ENCODE results near the gene NT5C. TPM values are rescaled to one million over a fixed set of nuclear protein-coding genes. Genes with fewer than 3 reads are reported as not detected.
"Not testable (repeated sequence)": the region's sequence is repeated elsewhere in the genome, so short reads cannot be mapped to it uniquely, and the experiment has no call there.

The NT5C gene
- total RNA-seq, 4 donors from 2014 or later: 56.0 to 101 (median 68.6) TPM

GRCh38 chr17:75130632-75131277 lies 787 bp downstream of the NT5C start:
- DNase-seq (ENCODE audit: low spot score): no peak
- TF ChIP-seq CTCF (IDR thresholded peaks at IDR 0.05): no peak
- peak; percentile 55 for ATAC-seq (ENCODE audit: low FRiP score)

GRCh38 chr17:75130059-75130631 lies 1.4 kb downstream of the NT5C start:
- ATAC-seq (ENCODE audit: low FRiP score): no peak

GRCh38 chr17:75129576-75129975 lies 2.0 kb downstream of the NT5C start:
- no peak for ATAC-seq (ENCODE audit: low FRiP score)
- TF ChIP-seq CTCF (IDR thresholded peaks at IDR 0.05): no peak
- no peak for DNase-seq (ENCODE audit: low spot score)

More at GRCh38 chr17:75130059-75130631, 1.4 kb downstream of the NT5C start:
- DNase-seq (ENCODE audit: low spot score): no peak
- TF ChIP-seq CTCF (IDR thresholded peaks at IDR 0.05): no peak

GRCh38 chr17:75128694-75129505 lies 2.6 kb downstream of the NT5C start:
- TF ChIP-seq CTCF (IDR thresholded peaks at IDR 0.05): no peak
- ATAC-seq (ENCODE audit: low FRiP score): no peak

GRCh38 chr17:75127936-75128335 lies 3.6 kb downstream of the NT5C start:
- DNase-seq (ENCODE audit: low spot score): not testable (repeated sequence)

More at GRCh38 chr17:75128694-75129505, 2.6 kb downstream of the NT5C start:
- DNase-seq (ENCODE audit: low spot score): no peak

GRCh38 chr17:75126954-75127353 lies 4.6 kb downstream of the NT5C start:
- no peak for DNase-seq (ENCODE audit: low spot score)
- TF ChIP-seq CTCF (IDR thresholded peaks at IDR 0.05): no peak
- ATAC-seq (ENCODE audit: low FRiP score): no peak

More at GRCh38 chr17:75127936-75128335, 3.6 kb downstream of the NT5C start:
- not testable (repeated sequence) for ATAC-seq (ENCODE audit: low FRiP score)

- no peak for TF ChIP-seq CTCF (IDR thresholded peaks at IDR 0.05)
- ATAC-seq (ENCODE audit: low FRiP score): no peak
- no peak for DNase-seq (ENCODE audit: low spot score)
Measured at GRCh38 chr17:75125984-75126383, 5.6 kb downstream of the NT5C start.

All from omental fat pad (tissue), 4 donors.